H1 (cell line): ENCODE measurements around the gene L3MBTL3. TPM values are rescaled to one million over a fixed set of nuclear protein-coding genes. Genes with fewer than 3 reads are reported as not detected.

Source experiments
- ATF3 ChIP-seq: IDR thresholded peaks from 2 replicates; pipeline ENCODE4 v1.6.1; 2011; ENCODE audit warnings: low read depth, mild to moderate bottlenecking, low read length; ENCODE audit not compliant: insufficient read depth
- polyA plus RNA-seq, 7 experiments: library from polyadenylated mRNA; depleted of rRNA in 3 of 7; stranded (reverse) in 5 of 7; unstranded in 2 of 7; fragments of >200 nt in 5 of 7; fragments of 200-250 nt in 2 of 7; gene quantifications; 1 replicate in 5 of 7; 2 replicates in 1 of 7; 4 replicates in 1 of 7; pipeline versions ENCODE4 v1.2.1 to v1.2.3, GENCODE V29; 2011 to 2013; ENCODE audit warnings: missing spikeins in 2 of 7, mixed read lengths in 2 of 7
- total RNA-seq: library from RNA; stranded (reverse); fragmentation: NEBNext Ultra II Directional; extraction: Animal tissue kit (Norgen Biotek cat#: 25700); gene quantifications from 2 replicates; pipeline ENCODE4 v1.2.1, GENCODE V29; 2021

Gene L3MBTL3
- total and polyA plus RNA-seq, 2 of the 8 experiments (the other 6 are each of a cell fraction or from before 2014, with no cell fraction given): 3.9 to 17.2 TPM

GRCh38 chr6:130120731-130121130 is 102.3 kb downstream of the L3MBTL3 start (continued):
- TF ChIP-seq ATF3: no peak
